GM21390 (cell line): ENCODE results near the gene MRGPRD.
"Not testable (repeated sequence)": the region's sequence is repeated elsewhere in the genome, so short reads cannot be mapped to it uniquely, and the experiment has no call there.

Experiments used
- ATAC-seq: cut with Tn5 transposase; IDR thresholded peaks from one replicate; pipeline ENCODE4 v1.9.1; 2021; ENCODE audit not compliant: unreplicated experiment

The MRGPRD gene

DNA sequence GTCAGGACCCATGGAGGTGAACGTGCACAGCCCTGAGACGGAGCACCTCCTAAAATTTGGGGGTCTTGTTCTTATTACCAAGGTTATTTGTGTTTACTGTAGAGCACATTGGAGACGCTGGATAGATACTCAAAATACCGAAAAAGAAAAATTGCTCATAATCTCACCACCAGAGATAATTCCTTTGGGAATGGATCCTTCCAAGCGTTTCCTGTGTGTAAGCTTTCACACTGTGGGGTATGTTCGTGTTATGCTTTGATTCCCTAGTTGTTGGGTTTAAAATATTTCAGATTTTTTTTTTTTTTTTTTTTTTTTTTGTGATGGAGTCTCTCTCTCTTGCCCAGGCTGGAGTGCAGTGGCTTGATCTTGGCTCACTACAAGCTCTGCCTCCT lies 14.1 kb upstream of the MRGPRD start:
- no peak for ATAC-seq

DNA sequence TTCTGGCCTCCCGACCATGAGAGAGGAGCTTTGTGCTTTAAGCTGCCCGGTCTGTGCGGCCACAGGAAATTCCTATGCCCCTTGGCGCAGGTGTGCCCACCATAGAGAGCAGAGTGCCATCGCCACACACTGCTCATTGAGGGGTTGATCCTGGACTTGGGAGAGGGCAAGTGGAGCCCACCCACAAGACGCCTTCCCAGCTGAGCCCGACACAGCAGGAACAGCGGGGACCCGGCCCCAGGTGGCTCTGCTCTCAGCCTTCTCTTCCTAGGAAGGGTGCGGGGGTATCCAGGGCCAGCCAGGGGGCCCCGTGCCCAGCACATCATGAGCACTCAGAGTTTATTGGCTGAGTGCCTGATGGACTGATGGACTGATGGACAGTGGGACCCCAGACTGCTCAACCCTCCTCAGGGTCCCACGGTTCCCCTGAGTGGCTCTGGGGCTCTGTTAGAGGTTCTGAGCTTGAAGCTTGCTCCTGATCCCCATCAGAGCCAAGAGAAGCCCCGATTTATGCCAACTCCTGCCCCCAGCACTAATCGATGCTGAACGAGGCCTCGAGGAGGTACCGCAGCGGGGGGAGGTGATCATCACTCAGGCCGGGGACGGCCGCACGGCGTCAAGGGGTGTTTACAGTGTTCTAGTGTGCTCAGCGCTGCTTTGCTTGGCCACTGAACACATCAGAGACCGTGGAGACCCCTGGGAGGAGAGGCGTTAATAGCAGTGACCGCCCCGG lies 13.5 kb upstream of the MRGPRD start:
- no peak for ATAC-seq

DNA sequence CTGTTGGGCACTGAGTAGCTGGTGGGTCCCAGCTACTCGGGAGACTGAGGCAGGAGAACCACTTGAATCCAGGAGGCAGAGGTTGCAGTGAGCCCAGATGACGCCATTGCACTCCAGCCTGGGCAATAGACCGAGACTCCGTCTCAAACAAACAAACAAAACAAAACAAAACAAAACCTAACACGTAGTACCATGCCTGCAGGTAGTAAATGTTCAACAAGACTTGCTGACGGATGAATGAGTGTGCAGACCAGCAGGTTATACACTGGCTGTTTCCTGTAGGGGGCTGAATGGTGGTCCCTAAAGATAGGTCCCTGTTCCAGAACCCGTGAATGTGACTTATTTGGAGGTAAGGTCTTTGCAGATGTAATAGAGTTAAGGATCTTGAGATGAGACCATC lies 12.8 kb upstream of the MRGPRD start:
- ATAC-seq = no peak

DNA sequence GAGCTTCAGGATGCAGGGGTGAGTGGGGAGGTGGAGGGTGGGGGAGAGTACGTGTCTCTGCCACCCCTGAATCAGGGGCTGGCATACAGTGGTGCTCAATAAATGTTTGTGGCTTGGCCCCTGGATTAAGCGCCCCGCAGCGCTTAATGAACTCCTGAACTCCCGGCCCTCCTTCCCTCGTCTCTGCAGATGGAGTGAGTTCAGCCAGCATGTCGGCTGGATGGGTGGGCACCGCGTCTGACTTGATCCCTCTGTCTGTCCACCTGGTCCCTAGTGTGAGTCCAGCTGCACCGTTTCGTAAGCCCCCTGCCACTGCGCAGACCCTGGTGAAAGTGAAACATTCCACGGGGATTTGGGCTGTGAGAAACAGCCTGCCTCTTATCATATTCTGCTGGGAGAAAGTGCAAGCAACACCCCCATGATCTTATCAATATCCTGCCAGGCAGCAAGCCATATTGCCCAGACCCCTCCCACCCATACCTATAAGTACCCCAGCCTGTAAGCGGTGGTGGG lies 12.0 kb upstream of the MRGPRD start:
- no peak for ATAC-seq

DNA sequence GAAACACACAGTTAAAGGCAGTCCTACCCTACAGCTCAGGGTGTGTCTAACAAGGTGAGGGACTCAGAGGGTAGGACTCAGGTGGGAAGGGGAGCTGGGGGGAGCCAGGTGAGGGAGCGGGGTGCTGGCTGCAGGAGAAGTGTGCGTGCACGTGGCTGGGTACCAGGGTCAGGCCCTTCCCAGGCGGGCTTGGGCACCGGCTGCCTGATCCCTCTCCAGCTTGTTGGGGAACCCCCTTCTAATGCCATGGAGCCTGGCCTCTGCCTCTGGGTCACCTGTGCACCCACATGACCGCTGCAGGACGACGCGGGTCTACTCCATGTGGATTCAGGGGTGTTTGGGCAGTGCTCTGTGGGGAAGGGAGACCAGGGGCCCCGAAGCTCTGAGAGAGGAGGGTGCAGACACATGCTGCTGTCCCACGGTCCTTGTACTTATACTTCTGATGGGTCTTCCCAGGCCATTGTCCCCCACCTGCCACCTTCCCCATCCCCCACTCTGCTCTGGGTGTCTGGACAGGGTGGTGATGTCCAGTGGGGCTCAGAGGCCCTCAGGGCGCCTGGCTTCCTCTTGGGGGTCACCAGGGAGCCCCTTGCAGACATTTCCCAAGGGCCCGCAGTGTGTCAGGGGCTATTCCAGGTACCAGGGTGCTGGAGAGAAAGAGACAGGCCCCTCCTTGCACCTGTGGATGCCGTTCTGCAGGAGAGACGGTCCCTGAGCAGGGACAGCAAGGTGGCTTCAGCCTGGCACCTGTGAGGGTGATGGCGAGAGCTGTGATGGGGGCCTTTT lies 10.4 kb upstream of the MRGPRD start:
- no peak for ATAC-seq

- ATAC-seq = no peak
Measured at GRCh38 chr11:68989936-68990606, 9.3 kb upstream of the MRGPRD start.

GRCh38 chr11:68988491-68988890 lies 7.7 kb upstream of the MRGPRD start:
- ATAC-seq = no peak

DNA sequence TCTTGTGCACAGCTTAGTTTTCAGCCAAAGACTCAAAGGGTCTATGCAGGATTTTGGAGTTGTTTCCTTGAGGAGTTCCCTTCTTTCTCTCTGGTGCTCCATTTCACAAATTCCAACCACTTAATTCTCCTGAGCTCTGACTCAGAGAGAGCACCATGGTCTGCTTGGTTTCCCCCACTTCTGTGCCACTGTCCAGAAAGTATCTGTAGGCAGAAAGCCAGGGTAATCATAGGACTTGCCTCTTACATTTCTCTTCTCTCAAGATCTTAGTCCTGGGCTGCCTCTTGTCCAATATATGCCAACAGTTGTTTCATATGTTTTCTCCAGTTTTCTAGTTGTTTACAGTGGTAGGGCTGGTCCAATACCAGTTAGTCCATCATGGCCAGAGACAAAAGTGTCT lies 6.4 kb upstream of the MRGPRD start:
- no peak for ATAC-seq

- no peak for ATAC-seq
Measured at GRCh38 chr11:68983801-68984200, 3.0 kb upstream of the MRGPRD start.

DNA sequence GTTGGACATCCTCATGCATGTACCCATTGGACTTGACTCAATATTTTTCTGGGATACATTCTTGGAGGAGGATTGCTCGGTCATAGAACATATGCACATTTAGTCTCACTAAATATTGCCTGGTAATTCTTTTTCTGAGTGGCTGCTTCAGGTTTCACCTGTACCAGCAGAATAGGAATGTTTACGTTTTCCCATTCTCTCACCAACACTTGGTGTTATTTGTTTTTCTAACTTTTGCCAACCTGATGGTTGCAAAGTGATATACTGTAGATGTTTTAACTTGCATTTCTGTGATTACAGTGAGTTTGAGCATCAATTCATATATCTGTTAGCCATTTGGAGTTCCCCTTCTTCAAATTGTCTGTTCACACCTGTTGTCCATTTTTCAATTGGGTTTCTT lies 1.3 kb upstream of the MRGPRD start:
- no peak for ATAC-seq

GRCh38 chr11:68979931-68980775 lies 633 bp downstream of the MRGPRD start:
- ATAC-seq = no peak

- ATAC-seq = no peak
Measured at GRCh38 chr11:68978931-68979594, 1.7 kb downstream of the MRGPRD start.

- no peak for ATAC-seq
Measured at GRCh38 chr11:68978626-68978930, 2.2 kb downstream of the MRGPRD start.

GRCh38 chr11:68977781-68978625 lies 2.8 kb downstream of the MRGPRD start:
- ATAC-seq = no peak

DNA sequence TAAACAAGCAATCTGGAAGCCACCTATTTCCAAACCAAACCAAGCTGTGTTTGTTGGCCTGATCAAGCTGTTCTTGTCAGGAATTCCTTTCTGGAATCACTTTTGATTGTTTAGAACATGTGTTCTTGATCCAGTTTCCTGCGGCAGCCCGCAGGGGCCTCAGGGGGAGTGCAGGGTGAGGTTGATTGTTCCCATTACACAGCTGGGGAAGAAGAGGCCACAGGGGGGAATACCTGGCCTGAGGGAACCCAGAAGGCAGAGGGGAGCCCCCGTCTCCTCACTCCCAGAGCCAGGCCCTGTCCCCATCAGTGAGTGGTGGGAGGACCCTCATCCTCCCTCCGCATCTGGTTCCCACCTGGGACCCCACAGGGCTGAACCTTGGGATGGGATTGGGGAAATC lies 4.2 kb downstream of the MRGPRD start:
- ATAC-seq = no peak

DNA sequence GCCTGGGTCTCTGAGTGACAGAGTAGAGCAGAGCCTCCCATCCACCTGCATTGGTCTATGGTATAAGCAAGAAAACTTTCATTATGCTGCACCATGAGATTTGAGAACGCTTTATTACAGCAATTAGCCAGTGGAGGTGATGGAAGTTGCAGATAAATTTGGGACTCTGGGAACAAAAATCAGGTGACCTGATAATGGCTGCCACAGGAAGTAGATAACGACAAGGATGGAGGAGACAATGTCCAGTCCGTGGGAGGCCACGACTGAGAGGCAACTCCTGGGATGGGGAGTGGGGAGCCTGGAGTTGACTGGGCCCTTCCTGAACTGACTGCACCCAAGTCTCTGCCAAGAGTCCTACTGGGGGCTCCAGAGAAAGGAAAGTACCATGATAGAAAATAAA lies 4.7 kb downstream of the MRGPRD start:
- ATAC-seq = no peak

DNA sequence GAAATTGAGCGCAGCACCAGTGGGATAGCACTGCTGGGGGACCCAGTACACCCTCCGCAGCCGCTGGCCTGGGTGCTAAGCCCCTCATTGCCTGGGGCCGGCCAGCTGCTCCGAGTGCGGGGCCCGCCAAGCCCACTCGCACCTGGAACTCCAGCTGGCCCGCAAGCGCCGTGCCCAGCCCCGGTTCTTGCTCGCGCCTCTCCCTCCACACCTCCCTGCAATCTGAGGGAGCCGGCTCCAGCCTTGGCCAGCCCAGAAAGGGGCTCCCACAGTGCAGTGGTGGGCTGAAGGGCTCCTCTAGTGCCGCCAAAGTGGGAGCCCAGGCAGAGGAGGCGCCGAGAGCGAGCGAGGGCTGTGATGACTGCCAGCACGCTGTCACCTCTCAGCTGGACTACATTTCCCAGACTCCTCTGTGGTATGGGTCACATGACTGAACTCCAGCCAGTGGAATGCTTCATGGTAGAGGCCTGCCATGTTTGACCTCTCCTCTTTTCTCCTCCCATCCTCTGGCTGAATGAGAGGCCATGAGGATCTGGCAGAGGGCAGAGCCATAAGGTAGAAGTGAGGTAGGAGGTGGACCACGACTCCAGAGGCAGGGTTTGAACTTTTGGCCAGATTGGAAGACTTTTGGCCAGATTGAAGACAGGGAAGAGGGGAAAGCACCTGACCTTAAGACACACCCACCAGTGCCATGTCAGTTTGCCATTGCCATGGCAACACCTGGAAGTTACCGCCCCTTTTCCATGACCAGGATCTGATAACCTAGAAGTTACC lies 6.2 kb downstream of the MRGPRD start:
- no peak for ATAC-seq

- not testable (repeated sequence) for ATAC-seq
Measured at GRCh38 chr11:68973706-68974105, 7.1 kb downstream of the MRGPRD start.

DNA sequence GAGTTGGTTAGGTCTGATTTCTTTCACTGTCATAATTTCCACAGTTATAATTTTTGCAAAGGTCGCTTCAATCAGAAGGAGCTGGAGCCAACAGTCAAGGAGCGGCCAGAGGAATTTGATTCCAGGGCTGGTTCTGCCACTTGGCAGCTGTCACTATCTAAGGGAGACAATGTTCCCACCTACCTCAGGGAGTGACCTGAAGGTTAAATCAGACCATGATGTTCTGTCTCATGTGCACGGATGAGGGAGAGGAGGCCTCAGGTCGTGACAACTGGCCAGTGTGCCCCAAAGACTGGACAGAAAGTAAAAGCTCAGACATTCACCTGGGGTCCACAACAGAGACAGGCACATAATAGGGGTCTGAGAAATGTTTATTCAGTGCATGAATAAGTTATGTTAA lies 7.6 kb downstream of the MRGPRD start:
- ATAC-seq = no peak
